H9 (cell line): ENCODE measurements around the gene GJB2. TPM values are rescaled to one million over a fixed set of nuclear protein-coding genes. Genes with fewer than 3 reads are reported as not detected.

Experiments used
- DNase-seq: peaks from one replicate; pipeline ENCODE4 v3.0.0-alpha.2; 2017
- H2AFZ ChIP-seq: one replicate; pipeline ENCODE4 v1.6.1; 2013; ENCODE audit warnings: mild to moderate bottlenecking, low read length, control low read depth, moderate library complexity
- H2AK5ac ChIP-seq: 2 replicates; pipeline ENCODE4 v1.6.1; 2013; ENCODE audit warnings: low read length, control low read depth, mixed read lengths; ENCODE audit not compliant: insufficient read length
- H2BK120ac ChIP-seq: one replicate; pipeline ENCODE4 v1.6.1; 2013; ENCODE audit warnings: low read depth, mild to moderate bottlenecking, low read length, control low read depth, inconsistent platforms; ENCODE audit not compliant: poor library complexity, severe bottlenecking
- H2BK12ac ChIP-seq: 2 replicates; pipeline ENCODE4 v1.6.1; 2013; ENCODE audit warnings: low read length, control low read depth, mixed read lengths, low read depth; ENCODE audit not compliant: insufficient read length
- H2BK15ac ChIP-seq: 2 replicates; pipeline ENCODE4 v1.6.1; 2013; ENCODE audit warnings: low read depth, low read length, control low read depth
- H2BK20ac ChIP-seq: one replicate; pipeline ENCODE4 v1.6.1; 2013; ENCODE audit warnings: low read depth, mild to moderate bottlenecking, low read length, control low read depth, inconsistent platforms; ENCODE audit not compliant: poor library complexity, severe bottlenecking
- H2BK5ac ChIP-seq: 2 replicates; pipeline ENCODE4 v1.6.1; 2013; ENCODE audit warnings: low read length, control low read depth, mixed read lengths; ENCODE audit not compliant: insufficient read length
- H3K14ac ChIP-seq: 2 replicates; pipeline ENCODE4 v1.6.1; 2013; ENCODE audit warnings: low read length, control low read depth; ENCODE audit not compliant: insufficient read depth
- H3K18ac ChIP-seq: 2 replicates; pipeline ENCODE4 v1.6.1; 2013; ENCODE audit warnings: low read depth, mild to moderate bottlenecking, mixed read lengths, low read length, control low read depth; ENCODE audit not compliant: insufficient read length
- H3K23ac ChIP-seq: 2 replicates; pipeline ENCODE4 v1.6.1; 2013; ENCODE audit warnings: low read length, control low read depth, mixed read lengths, low read depth; ENCODE audit not compliant: insufficient read length
- H3K23me2 ChIP-seq: 2 replicates; pipeline ENCODE4 v1.6.1; 2013; ENCODE audit warnings: low read depth, mild to moderate bottlenecking, mixed read lengths, low read length, control low read depth; ENCODE audit not compliant: insufficient read length, poor library complexity, severe bottlenecking
- H3K27ac ChIP-seq: 2 replicates; pipeline ENCODE4 v1.5.1; 2013; ENCODE audit warnings: low read length, control low read depth, mixed read lengths, low read depth; ENCODE audit not compliant: insufficient read length
- H3K27me3 ChIP-seq: 2 replicates; pipeline ENCODE4 v1.6.1; 2013; ENCODE audit warnings: low read length, control low read depth, inconsistent platforms; ENCODE audit not compliant: insufficient read depth
- H3K4ac ChIP-seq: 2 replicates; pipeline ENCODE4 v1.6.1; 2013; ENCODE audit warnings: low read depth, mild to moderate bottlenecking, control low read depth, inconsistent platforms, low read length, moderate library complexity
- H3K4me1 ChIP-seq: 2 replicates; pipeline ENCODE4 v1.6.1; 2013; ENCODE audit warnings: low read length, control low read depth, inconsistent platforms; ENCODE audit not compliant: insufficient read depth
- H3K4me2 ChIP-seq: 2 replicates; pipeline ENCODE4 v1.6.1; 2013; ENCODE audit warnings: low read length, control low read depth, mixed read lengths; ENCODE audit not compliant: insufficient read length, insufficient read depth
- H3K56ac ChIP-seq: 2 replicates; pipeline ENCODE4 v1.6.1; 2013; ENCODE audit warnings: low read depth, mild to moderate bottlenecking, mixed read lengths, low read length, control low read depth; ENCODE audit not compliant: insufficient read length
- H3K79me1 ChIP-seq: 2 replicates; pipeline ENCODE4 v1.6.1; 2013; ENCODE audit warnings: low read depth, mild to moderate bottlenecking, moderate library complexity, low read length, control low read depth, inconsistent platforms; ENCODE audit not compliant: insufficient read depth, poor library complexity, severe bottlenecking
- H3K79me2 ChIP-seq: 2 replicates; pipeline ENCODE4 v1.6.1; 2013; ENCODE audit warnings: low read length, control low read depth, inconsistent platforms; ENCODE audit not compliant: insufficient read depth
- H3K9ac ChIP-seq: 2 replicates; pipeline ENCODE4 v1.6.1; 2013; ENCODE audit warnings: low read length, control low read depth, mixed read lengths; ENCODE audit not compliant: insufficient read length; ENCODE audit errors: extremely low read depth
- H3K9me3 ChIP-seq: one replicate; pipeline ENCODE4 v1.6.1; 2013; ENCODE audit warnings: low read depth, low read length, inconsistent platforms; ENCODE audit not compliant: control insufficient read depth
- H3T11ph ChIP-seq: one replicate; pipeline ENCODE4 v1.6.1; 2013; ENCODE audit warnings: mild to moderate bottlenecking, low read length, control low read depth, inconsistent platforms
- H4K20me1 ChIP-seq: one replicate; pipeline ENCODE4 v1.6.1; 2013; ENCODE audit not compliant: control insufficient read depth, insufficient read length, insufficient read depth
- H4K5ac ChIP-seq: 2 replicates; pipeline ENCODE4 v1.6.1; 2013; ENCODE audit warnings: low read depth, mild to moderate bottlenecking, mixed read lengths, low read length, control low read depth; ENCODE audit not compliant: insufficient read length
- H4K8ac ChIP-seq: replicated peaks from 2 replicates; pipeline ENCODE4 v1.6.1; 2013; ENCODE audit warnings: low read length, control low read depth, mixed read lengths, low read depth; ENCODE audit not compliant: insufficient read length
- H4K91ac ChIP-seq: 2 replicates; pipeline ENCODE4 v1.6.1; 2013; ENCODE audit warnings: low read depth, mild to moderate bottlenecking, moderate library complexity, mixed read lengths, low read length, control low read depth; ENCODE audit not compliant: insufficient read length
- H3K27ac Mint-ChIP-seq, 3 experiments: 2 replicates in 2 of 3; 3 replicates in 1 of 3; pipeline ENCODE4 v1.8.0; 2020 to 2021; ENCODE audit warnings: mixed read lengths in 3 of 3, mild to moderate bottlenecking in 1 of 3, moderate library complexity in 1 of 3
- H3K27me3 Mint-ChIP-seq: 2 replicates; pipeline ENCODE4 v1.8.0; 2021; ENCODE audit warnings: low read depth, mild to moderate bottlenecking, moderate library complexity, mixed read lengths
- H3K36me3 Mint-ChIP-seq, 3 experiments: 2 replicates in 2 of 3; 3 replicates in 1 of 3; pipeline ENCODE4 v1.8.0; 2020 to 2021; ENCODE audit warnings: low read depth in 3 of 3, mixed read lengths in 3 of 3; ENCODE audit not compliant: insufficient read depth in 1 of 3
- H3K4me1 Mint-ChIP-seq, 2 experiments: 2 replicates each; pipeline ENCODE4 v1.8.0; 2020; ENCODE audit warnings: mixed read lengths in 2 of 2
- H3K4me3 Mint-ChIP-seq, 2 experiments: 2 replicates in 1 of 2; 3 replicates in 1 of 2; pipeline ENCODE4 v1.8.0; 2020 to 2021; ENCODE audit warnings: mild to moderate bottlenecking in 2 of 2, mixed read lengths in 2 of 2, moderate library complexity in 1 of 2
- H3K9me3 Mint-ChIP-seq, 2 experiments: 2 replicates in 1 of 2; 3 replicates in 1 of 2; pipeline ENCODE4 v1.8.0; 2020; ENCODE audit warnings: mild to moderate bottlenecking in 2 of 2, mixed read lengths in 2 of 2, moderate library complexity in 1 of 2
- WGBS: extraction: QIAGEN DNeasy Blood & Tissue Kit; methylation state at CpG from one replicate; pipeline ENCODE4 v1.1.7; 2013; ENCODE audit warnings: missing lambda C conversion rate, low lambda C conversion rate, mixed read lengths; ENCODE audit not compliant: insufficient read length; ENCODE audit errors: extremely low coverage; 5-methylcytosine and 5-hydroxymethylcytosine counted together
- total RNA-seq: library from RNA; stranded (reverse); gene quantifications from 2 replicates; pipeline ENCODE4 v1.2.1, GENCODE V29; 2021
- TF ChIP-seq, protein P1 (sequence below): fragments of 200-600 bp; sonication (generic); conservative IDR thresholded peaks from 3 replicates; pipeline ENCODE4 v1.8.0; 2021; ENCODE audit warnings: antibody characterized with exemption, mild to moderate bottlenecking

GJB2 gene
- total RNA-seq, 1 experiment from 2014 or later: 0.28 TPM

GRCh38 chr13:20175907-20176652 is 16.7 kb downstream of the GJB2 start:
- Mint-ChIP-seq H3K27me3 (peaks cover 16% of the 10 kb centered on the region), H3K9me3 (no peaks in the 10 kb centered on the region; a peak in 1 of 5 replicates), H3K27ac (no peak overlapping the region), H3K4me3 (no peak overlapping the region; a peak in 1 of 5 replicates), H3K36me3 (no peaks in the 10 kb centered on the region), H3K4me1 (peaks cover 6 to 9% of the 10 kb centered on the region in 2 experiments)
- H3K4ac ChIP-seq: no peak overlapping the region
- no peak for DNase-seq
- H2BK12ac ChIP-seq: no peak overlapping the region
- TF ChIP-seq, protein P1, sequence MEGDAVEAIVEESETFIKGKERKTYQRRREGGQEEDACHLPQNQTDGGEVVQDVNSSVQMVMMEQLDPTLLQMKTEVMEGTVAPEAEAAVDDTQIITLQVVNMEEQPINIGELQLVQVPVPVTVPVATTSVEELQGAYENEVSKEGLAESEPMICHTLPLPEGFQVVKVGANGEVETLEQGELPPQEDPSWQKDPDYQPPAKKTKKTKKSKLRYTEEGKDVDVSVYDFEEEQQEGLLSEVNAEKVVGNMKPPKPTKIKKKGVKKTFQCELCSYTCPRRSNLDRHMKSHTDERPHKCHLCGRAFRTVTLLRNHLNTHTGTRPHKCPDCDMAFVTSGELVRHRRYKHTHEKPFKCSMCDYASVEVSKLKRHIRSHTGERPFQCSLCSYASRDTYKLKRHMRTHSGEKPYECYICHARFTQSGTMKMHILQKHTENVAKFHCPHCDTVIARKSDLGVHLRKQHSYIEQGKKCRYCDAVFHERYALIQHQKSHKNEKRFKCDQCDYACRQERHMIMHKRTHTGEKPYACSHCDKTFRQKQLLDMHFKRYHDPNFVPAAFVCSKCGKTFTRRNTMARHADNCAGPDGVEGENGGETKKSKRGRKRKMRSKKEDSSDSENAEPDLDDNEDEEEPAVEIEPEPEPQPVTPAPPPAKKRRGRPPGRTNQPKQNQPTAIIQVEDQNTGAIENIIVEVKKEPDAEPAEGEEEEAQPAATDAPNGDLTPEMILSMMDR: no peak
- no peak overlapping the region for H3K23ac ChIP-seq
- H3K14ac ChIP-seq: no peak overlapping the region; the same call in 1 of the 2 replicates
- no peak overlapping the region for H4K8ac ChIP-seq
- H3K23me2 ChIP-seq: no peaks in the 10 kb centered on the region
- H3K27ac ChIP-seq: no peak overlapping the region
- WGBS: no CpG with 5 or more reads among the region's 14 CpGs
- no peaks in the 10 kb centered on the region for H3K9me3 ChIP-seq
- H4K5ac ChIP-seq: no peak overlapping the region
- no peak overlapping the region for H3T11ph ChIP-seq
- H3K4me2 ChIP-seq: no peak overlapping the region
- H3K79me1 ChIP-seq: no peaks in the 10 kb centered on the region
- no peak overlapping the region for H2AFZ ChIP-seq
- no peak overlapping the region for H3K56ac ChIP-seq
- H3K4me1 ChIP-seq: no peaks in the 10 kb centered on the region
- no peak overlapping the region for H2BK120ac ChIP-seq
- no peak overlapping the region for H3K18ac ChIP-seq
- no peak overlapping the region for H3K9ac ChIP-seq
- no peak overlapping the region for H4K91ac ChIP-seq
- no peaks in the 10 kb centered on the region for H3K79me2 ChIP-seq
- no peaks in the 10 kb centered on the region for H3K27me3 ChIP-seq
- H2BK5ac ChIP-seq: no peak overlapping the region
- no peak overlapping the region for H2BK20ac ChIP-seq
- H4K20me1 ChIP-seq: no peaks in the 10 kb centered on the region
- no peak overlapping the region for H2AK5ac ChIP-seq
- no peak overlapping the region for H2BK15ac ChIP-seq
